Keratinocyte (primary cell): ENCODE measurements around the gene DCP2. TPM values are rescaled to one million over a fixed set of nuclear protein-coding genes. Genes with fewer than 3 reads are reported as not detected.

ENCODE experiments used
- DNase-seq: peaks from one replicate; pipeline ENCODE4 v3.0.0-alpha.2; 2011; ENCODE audit warnings: low read depth, missing footprints, low spot score
- FAIRE-seq: peaks from 2 replicates; lab custom pipeline; 2011; peaks lifted over from hg19 to GRCh38; lab: Jason Lieb, UNC
- H2AFZ ChIP-seq: 2 replicates; pipeline ENCODE4 v1.6.0; 2012; ENCODE audit warnings: low read length, control low read depth, inconsistent platforms; ENCODE audit not compliant: control insufficient read depth
- H3K27ac ChIP-seq: 2 replicates; pipeline ENCODE4 v1.5.1; 2011; ENCODE audit warnings: low read length; ENCODE audit not compliant: control insufficient read depth, insufficient read depth
- H3K27me3 ChIP-seq: 3 replicates; pipeline ENCODE4 v1.6.0; 2011; ENCODE audit warnings: low read length; ENCODE audit not compliant: control insufficient read depth, insufficient read depth; ENCODE audit errors: extremely low read depth
- H3K36me3 ChIP-seq, 2 experiments: 2 replicates in 1 of 2; 3 replicates in 1 of 2; pipeline ENCODE4 v1.5.1; 2011; ENCODE audit warnings: low read length in 2 of 2, mild to moderate bottlenecking in 1 of 2; ENCODE audit not compliant: control insufficient read depth in 2 of 2, insufficient read depth in 2 of 2; ENCODE audit errors: extremely low read depth in 1 of 2
- H3K4me1 ChIP-seq: 3 replicates; pipeline ENCODE4 v1.5.1; 2011; ENCODE audit warnings: low read length; ENCODE audit not compliant: control insufficient read depth, insufficient read depth; ENCODE audit errors: extremely low read depth
- H3K4me2 ChIP-seq: 3 replicates; pipeline ENCODE4 v1.6.0; 2011; ENCODE audit warnings: low read depth, low read length; ENCODE audit not compliant: control insufficient read depth, insufficient read depth; ENCODE audit errors: extremely low read depth
- H3K4me3 ChIP-seq, 3 experiments: fragments of 200-600 bp in 1 of 3; sonication (generic) in 1 of 3; 2 replicates in 2 of 3; 3 replicates in 1 of 3; pipeline ENCODE4 v1.5.1; 2011 to 2016; ENCODE audit warnings: low read length in 3 of 3, mild to moderate bottlenecking in 3 of 3, control low read depth in 2 of 3, inconsistent platforms in 1 of 3, low read depth in 1 of 3, mixed read lengths in 1 of 3, mixed run types in 1 of 3, moderate library complexity in 1 of 3; ENCODE audit not compliant: control insufficient read depth in 2 of 3, insufficient read depth in 2 of 3; ENCODE audit errors: extremely low read depth in 1 of 3
- H3K79me2 ChIP-seq: 2 replicates; pipeline ENCODE4 v1.6.0; 2012; ENCODE audit warnings: low read length; ENCODE audit not compliant: control insufficient read depth, insufficient read depth
- H3K9ac ChIP-seq: 3 replicates; pipeline ENCODE4 v1.6.0; 2011; ENCODE audit warnings: low read length; ENCODE audit not compliant: control insufficient read depth, insufficient read depth; ENCODE audit errors: extremely low read depth
- H3K9me1 ChIP-seq: 3 replicates; pipeline ENCODE4 v1.6.0; 2011; ENCODE audit warnings: low read length; ENCODE audit not compliant: control insufficient read depth, insufficient read depth; ENCODE audit errors: extremely low read depth
- H3K9me3 ChIP-seq: 2 replicates; pipeline ENCODE4 v1.5.1; 2012; ENCODE audit warnings: low read depth, low read length; ENCODE audit not compliant: control insufficient read depth
- H4K20me1 ChIP-seq: 3 replicates; pipeline ENCODE4 v1.6.0; 2011; ENCODE audit warnings: low read length; ENCODE audit not compliant: control insufficient read depth, insufficient read depth; ENCODE audit errors: extremely low read depth
- CTCF ChIP-seq, 3 experiments: IDR thresholded peaks in 1 of 3; conservative IDR thresholded peaks in 1 of 3; optimal IDR thresholded peaks in 1 of 3; 2 replicates in 2 of 3; 3 replicates in 1 of 3; pipeline versions ENCODE3 to v1.5.1; 2011; ENCODE audit warnings: low read length in 3 of 3, mild to moderate bottlenecking in 3 of 3, moderate library complexity in 2 of 3, control low read depth in 1 of 3, inconsistent platforms in 1 of 3; ENCODE audit not compliant: insufficient read depth in 2 of 3; ENCODE audit errors: extremely low read depth in 1 of 3
- EZH2 ChIP-seq: IDR thresholded peaks from one replicate; pipeline ENCODE4 v1.6.1; 2012; ENCODE audit warnings: inconsistent platforms, mild to moderate bottlenecking, low read length, moderate library complexity
- dilution Hi-C: fragments of 300-500 bp; cut with MboI; formaldehyde crosslinking; loops from one replicate; pipeline ENCODE4 v1.7.0; 2020; ENCODE audit warnings: low sequenced_read_pairs; ENCODE audit not compliant: extremely low pct_ligation_motif_present
- polyA plus RNA-seq, 5 experiments: library from polyadenylated mRNA; depleted of rRNA in 3 of 5; stranded (reverse) in 3 of 5; stranded (forward) in 1 of 5; unstranded in 1 of 5; fragments of >200 nt; gene quantifications; 1 replicate in 1 of 5; 2 replicates in 3 of 5; 3 replicates in 1 of 5; pipeline versions ENCODE4 v1.2.1 to v1.2.3, GENCODE V29; 2011 to 2012; ENCODE audit warnings: missing spikeins in 2 of 5, low read depth in 1 of 5, low replicate concordance in 1 of 5

DCP2 gene
- polyA plus RNA-seq, 1 donor (not counting 4 experiments of a cell fraction or from before 2014, with no cell fraction given) = 11.8 TPM

GRCh38 chr5:113068559-113068958, 92.0 kb downstream of the DCP2 start:
- DNase-seq = no peak
- Histone ChIP-seq H3K27me3 (no peaks in the 10 kb centered on the region), H3K27ac (no peak overlapping the region), H3K36me3 (peaks cover 8 to 27% of the 10 kb centered on the region in 2 experiments), H3K4me1 (no peaks in the 10 kb centered on the region), H3K9me3 (no peaks in the 10 kb centered on the region), H3K4me2 (no peak overlapping the region), H3K9me1 (no peaks in the 10 kb centered on the region), H3K79me2 (peaks cover 2% of the 10 kb centered on the region), H3K4me3 (no peak overlapping the region), H4K20me1 (no peaks in the 10 kb centered on the region), H2AFZ (no peak overlapping the region), H3K9ac (no peak overlapping the region)
- TF ChIP-seq EZH2 (no peak), CTCF (optimal IDR thresholded peaks at IDR 0.05 in 1 of 3, IDR thresholded peaks at IDR 0.05 in 1 of 3, conservative IDR thresholded peaks at IDR 0.05 in 1 of 3; ENCODE audit: extremely low read depth in 1 of 3, insufficient read depth in 2 of 3, low read length in 3 of 3) (no peak)
- dilution Hi-C loops = no loop called here
- FAIRE-seq = no peak

Other genes starting within 250 kb of the DCP2 start
- 13.2 to 16.5 TPM (median 15.7 TPM) in 3 replicates for gene APC, start 238.9 kb upstream of the DCP2 start, polyA plus RNA-seq
- gene SRP19, start 115.5 kb upstream of the DCP2 start, polyA plus RNA-seq = 55.3 to 93.7 TPM (median 72.8 TPM) in 3 replicates
- 174 to 393 TPM (median 298 TPM) in 3 replicates for gene REEP5, start 54.6 kb upstream of the DCP2 start, polyA plus RNA-seq